Right lobe of liver (tissue), 6 donors: ENCODE data around the gene NBEA. TPM values are rescaled to one million over a fixed set of nuclear protein-coding genes. Genes with fewer than 3 reads are reported as not detected.

ENCODE experiments used
- ATAC-seq, 4 donors: fragments of 200-7000 bp; cut with Tn5 transposase; one replicate each; pipeline ENCODE4 v1.9.1; 2020; ENCODE audit warnings: mild to moderate bottlenecking in 4 of 4, moderate library complexity in 4 of 4
- DNase-seq, 3 donors: peaks; one replicate each; pipeline ENCODE4 v3.0.0-alpha.2; 2020
- H3K27ac ChIP-seq, 3 donors: fragments of 200-600 bp; one replicate each; pipeline ENCODE4 v1.8.0; 2022
- H3K27me3 ChIP-seq, 2 donors: fragments of 200-600 bp; one replicate each; pipeline ENCODE4 v1.8.0; 2022
- H3K36me3 ChIP-seq, 4 donors: fragments of 200-600 bp; sonication (generic) in 1 of 4; one replicate each; pipeline versions ENCODE4 v1.5.1 to v1.8.0; 2017 to 2022; ENCODE audit warnings: control low read depth in 1 of 4
- H3K4me1 ChIP-seq, 4 donors: fragments of 200-600 bp; sonication (generic) in 1 of 4; one replicate each; pipeline versions ENCODE4 v1.5.1 to v1.8.0; 2017 to 2022; ENCODE audit warnings: control low read depth in 1 of 4
- H3K4me3 ChIP-seq, 3 donors: fragments of 200-600 bp; one replicate each; pipeline ENCODE4 v1.8.0; 2022
- H3K9me3 ChIP-seq, 4 donors: fragments of 200-600 bp; sonication (generic) in 1 of 4; one replicate each; pipeline versions ENCODE4 v1.5.1 to v1.8.0; 2017 to 2022; ENCODE audit warnings: control low read depth in 1 of 4
- CTCF ChIP-seq, 4 donors: fragments of 200-600 bp in 3 of 4; fragments of 450-650 bp in 1 of 4; IDR thresholded peaks; one replicate each; pipeline versions ENCODE4 v1.5.1 to v1.8.0; 2016 to 2022; ENCODE audit warnings: antibody characterized with exemption in 4 of 4, mild to moderate bottlenecking in 2 of 4
- POLR2A ChIP-seq: fragments of 450-650 bp; IDR thresholded peaks from one replicate; pipeline ENCODE4 v1.6.1; 2017; ENCODE audit warnings: antibody characterized with exemption, mild to moderate bottlenecking
- WGBS: methylation state at CpG from one replicate; pipeline ENCODE4 v1.1.6; 2018; ENCODE audit warnings: low coverage, low lambda C conversion rate; ENCODE audit not compliant: insufficient coverage; ENCODE audit errors: missing lambda C conversion rate; 5-methylcytosine and 5-hydroxymethylcytosine counted together
- intact Hi-C, 2 donors: fragments of 100-400 bp; cut with DNase I; formaldehyde crosslinking; loops; one replicate each; pipeline versions ENCODE4 v1.11.2 to v1.14.1; 2022
- total RNA-seq, 6 experiments: library from RNA; depleted of rRNA in 2 of 6; stranded (reverse); fragments of >200 nt in 2 of 6; fragmentation: NEBNext Ultra II Directional in 3 of 6; extraction: Animal tissue kit (Norgen Biotek cat#: 25700) in 3 of 6; gene quantifications; one replicate each; pipeline versions ENCODE4 v1.1.0 to v1.2.4, GENCODE V29; 2016 to 2023
- donor health status: DM: no; HTN: yes; CAD: no.
- donor health status: DM: no; HTN: no; CAD: no.
- donor health status: DM: no; HTN: no; CAD: no.
- donor health status: DM: no; HTN: yes; CAD: no.
- donor health status: DM: no; HTN: yes; CAD: no.

NBEA gene
- total RNA-seq, 6 experiments from 2014 or later: 0.62 to 1.7 (median 0.75) TPM

DNA sequence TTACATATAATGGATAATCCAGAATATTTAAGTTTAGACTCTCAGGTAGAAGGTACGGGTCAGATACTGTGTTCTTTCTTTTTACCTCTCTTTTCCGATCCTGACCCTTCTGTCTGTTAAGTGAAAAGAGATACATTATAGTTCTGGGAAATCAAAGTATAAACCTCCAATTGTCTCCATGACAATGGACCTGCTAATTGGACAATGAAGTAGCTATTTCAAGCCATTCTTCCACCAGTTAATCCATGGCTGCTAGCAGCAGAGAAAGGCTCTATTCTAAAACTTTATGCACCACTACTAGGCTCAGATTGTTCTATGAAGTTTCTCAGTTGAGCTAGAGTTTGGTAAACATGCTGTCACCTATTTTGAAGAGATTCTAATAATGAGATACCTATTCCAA lies 8.3 kb upstream of the NBEA start:
- intact Hi-C loops: no loop called here
- Histone ChIP-seq H3K4me3 (no peak overlapping the region), H3K27ac (no peak overlapping the region), H3K36me3 (no peaks in the 10 kb centered on the region), H3K9me3 (no peaks in the 10 kb centered on the region), H3K4me1 (no peaks in the 10 kb centered on the region), H3K27me3 (no peaks in the 10 kb centered on the region)
- 59% methylated on average over 2 of the region's 2 CpGs for WGBS
- DNase-seq (no peak), ATAC-seq (no peak)
- TF ChIP-seq POLR2A: no peak
- no peak for TF ChIP-seq CTCF (IDR thresholded peaks at IDR 0.05)

- ATAC-seq (no peak), DNase-seq (no peak)
- no peaks in the 10 kb centered on the region for H3K36me3 ChIP-seq
- intact Hi-C loops: no loop called here
- H3K27me3 ChIP-seq: no peaks in the 10 kb centered on the region
- no peaks in the 10 kb centered on the region for H3K9me3 ChIP-seq
- TF ChIP-seq CTCF (IDR thresholded peaks at IDR 0.05) (no peak), POLR2A (no peak)
- WGBS: 63% methylated on average over 5 of the region's 5 CpGs
- H3K4me3 ChIP-seq: no peak overlapping the region
- H3K4me1 ChIP-seq: no peaks in the 10 kb centered on the region
- no peak overlapping the region for H3K27ac ChIP-seq
Measured at GRCh38 chr13:34935841-34936240, 6.2 kb upstream of the NBEA start.

- no peak for ATAC-seq
- no peaks in the 10 kb centered on the region for H3K36me3 ChIP-seq
- TF ChIP-seq POLR2A (no peak), CTCF (IDR thresholded peaks at IDR 0.05) (no peak)
- H3K4me3 ChIP-seq: no peak overlapping the region
- no peaks in the 10 kb centered on the region for H3K9me3 ChIP-seq
- 90% methylated on average over 1 of the region's 1 CpG for WGBS
- intact Hi-C loops: no loop called here
- H3K27me3 ChIP-seq: no peaks in the 10 kb centered on the region
- no peaks in the 10 kb centered on the region for H3K4me1 ChIP-seq
- no peak overlapping the region for H3K27ac ChIP-seq
- DNase-seq: no peak
Measured at GRCh38 chr13:34939771-34940170, 2.3 kb upstream of the NBEA start.

GRCh38 chr13:34941436-34941834 lies 635 bp upstream of the NBEA start:
- H3K27me3 ChIP-seq: no peaks in the 10 kb centered on the region
- no peaks in the 10 kb centered on the region for H3K36me3 ChIP-seq
- WGBS: 11% methylated on average over 11 of the region's 13 CpGs
- DNase-seq (no peak), ATAC-seq (peak in 2 of 4 donors; percentile 5 to 6)
- H3K4me3 ChIP-seq: peak overlapping the region; percentile 69 to 75 (median 69)
- H3K9me3 ChIP-seq: no peaks in the 10 kb centered on the region
- H3K4me1 ChIP-seq: no peaks in the 10 kb centered on the region
- no peak overlapping the region for H3K27ac ChIP-seq
- intact Hi-C loops: no loop called here
- TF ChIP-seq POLR2A (no peak), CTCF (IDR thresholded peaks at IDR 0.05) (no peak)
